Right forelimb (tissue), 1 donor: ENCODE measurements around the gene SUSD4.

ENCODE experiments used
- DNase-seq: peaks from one replicate; pipeline ENCODE4 v3.0.0-alpha.2; 2018

SUSD4 gene

GRCh38 chr1:223355699-223356098 is 8.3 kb downstream of the SUSD4 start:
- DNase-seq: no peak

GRCh38 chr1:223353939-223354338 is 10.0 kb downstream of the SUSD4 start:
- no peak for DNase-seq

GRCh38 chr1:223352944-223353343 is 11.0 kb downstream of the SUSD4 start:
- DNase-seq: no peak

- no peak for DNase-seq
Measured at GRCh38 chr1:223350361-223350908, 13.5 kb downstream of the SUSD4 start.

GRCh38 chr1:223349241-223349640 is 14.7 kb downstream of the SUSD4 start:
- no peak for DNase-seq

GRCh38 chr1:223348439-223348838 is 15.5 kb downstream of the SUSD4 start:
- no peak for DNase-seq

- no peak for DNase-seq
Measured at GRCh38 chr1:223347583-223347982, 16.4 kb downstream of the SUSD4 start.

GRCh38 chr1:223346311-223346710 is 17.7 kb downstream of the SUSD4 start:
- DNase-seq: no peak

GRCh38 chr1:223345720-223346119 is 18.3 kb downstream of the SUSD4 start:
- no peak for DNase-seq

- no peak for DNase-seq
Measured at GRCh38 chr1:223344491-223344890, 19.5 kb downstream of the SUSD4 start.

- no peak for DNase-seq
Measured at GRCh38 chr1:223343692-223344091, 20.3 kb downstream of the SUSD4 start.

- no peak for DNase-seq
Measured at GRCh38 chr1:223341121-223341520, 22.9 kb downstream of the SUSD4 start.

- DNase-seq: no peak
Measured at GRCh38 chr1:223340637-223341036, 23.3 kb downstream of the SUSD4 start.

GRCh38 chr1:223339861-223340260 is 24.1 kb downstream of the SUSD4 start:
- no peak for DNase-seq

- no peak for DNase-seq
Measured at GRCh38 chr1:223338811-223339746, 24.9 kb downstream of the SUSD4 start.

- no peak for DNase-seq
Measured at GRCh38 chr1:223337174-223337869, 26.7 kb downstream of the SUSD4 start.

- DNase-seq: no peak
Measured at GRCh38 chr1:223334156-223334555, 29.8 kb downstream of the SUSD4 start.

GRCh38 chr1:223332997-223333396 is 31.0 kb downstream of the SUSD4 start:
- no peak for DNase-seq

- no peak for DNase-seq
Measured at GRCh38 chr1:223331929-223332328, 32.0 kb downstream of the SUSD4 start.

GRCh38 chr1:223331301-223331700 is 32.7 kb downstream of the SUSD4 start:
- peak; percentile 47 for DNase-seq

- no peak for DNase-seq
Measured at GRCh38 chr1:223330466-223330865, 33.5 kb downstream of the SUSD4 start.

- no peak for DNase-seq
Measured at GRCh38 chr1:223329664-223330415, 34.1 kb downstream of the SUSD4 start.

- no peak for DNase-seq
Measured at GRCh38 chr1:223329252-223329651, 34.7 kb downstream of the SUSD4 start.
